GM19397 (cell line): ENCODE measurements around the gene IGSF11.
"Not testable (repeated sequence)": the region's sequence is repeated elsewhere in the genome, so short reads cannot be mapped to it uniquely, and the experiment has no call there.

Source experiments
- ATAC-seq: cut with Tn5 transposase; IDR thresholded peaks from one replicate; pipeline ENCODE4 v1.9.1; 2021; ENCODE audit warnings: mild to moderate bottlenecking, moderate library complexity; ENCODE audit not compliant: unreplicated experiment

The IGSF11 gene

GRCh38 chr3:118990823-118991560, 43.7 kb downstream of the IGSF11 start:
- no peak for ATAC-seq

GRCh38 chr3:118988198-118989130, 46.2 kb downstream of the IGSF11 start:
- ATAC-seq, result no peak

DNA sequence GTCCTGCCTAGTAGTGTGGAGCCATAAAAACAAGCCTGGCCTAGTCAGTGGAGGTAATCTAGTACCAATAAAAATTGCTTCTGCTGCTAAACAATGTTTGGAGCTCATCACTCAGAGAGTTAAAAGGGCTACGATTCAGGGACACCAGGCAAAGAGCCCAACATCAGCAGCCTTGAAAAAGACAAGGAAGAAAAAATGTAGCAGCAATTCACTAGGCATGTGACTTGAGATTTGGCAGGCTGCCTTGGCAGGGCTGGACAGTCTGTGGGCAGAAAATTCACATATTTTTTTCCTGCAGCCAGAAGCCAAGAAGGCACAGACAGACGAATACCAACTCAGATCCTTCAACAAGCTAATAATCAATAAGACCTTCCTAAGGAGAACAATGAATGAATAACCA, 47.2 kb downstream of the IGSF11 start:
- ATAC-seq, result no peak

- no peak for ATAC-seq
Measured at GRCh38 chr3:118986734-118987133, 47.9 kb downstream of the IGSF11 start.

DNA sequence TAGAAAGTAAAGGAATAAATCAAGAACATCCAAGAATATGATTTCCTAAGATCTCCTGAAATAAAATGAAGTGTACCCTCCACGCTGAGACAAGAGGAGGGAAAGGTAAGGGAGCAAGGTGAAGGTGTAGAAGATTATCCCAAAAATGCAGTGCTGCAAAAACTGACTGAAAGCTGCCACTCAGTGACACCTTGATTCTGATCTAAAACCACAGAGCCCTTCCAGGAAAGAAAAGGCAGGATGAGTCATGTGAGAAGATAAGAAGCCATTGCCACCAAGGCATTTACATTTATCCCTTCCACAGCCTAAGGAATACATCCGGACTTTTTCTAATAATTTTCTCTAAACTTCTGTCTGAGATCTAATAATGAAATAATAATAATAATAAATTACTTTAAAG, 49.9 kb downstream of the IGSF11 start:
- no peak for ATAC-seq

DNA sequence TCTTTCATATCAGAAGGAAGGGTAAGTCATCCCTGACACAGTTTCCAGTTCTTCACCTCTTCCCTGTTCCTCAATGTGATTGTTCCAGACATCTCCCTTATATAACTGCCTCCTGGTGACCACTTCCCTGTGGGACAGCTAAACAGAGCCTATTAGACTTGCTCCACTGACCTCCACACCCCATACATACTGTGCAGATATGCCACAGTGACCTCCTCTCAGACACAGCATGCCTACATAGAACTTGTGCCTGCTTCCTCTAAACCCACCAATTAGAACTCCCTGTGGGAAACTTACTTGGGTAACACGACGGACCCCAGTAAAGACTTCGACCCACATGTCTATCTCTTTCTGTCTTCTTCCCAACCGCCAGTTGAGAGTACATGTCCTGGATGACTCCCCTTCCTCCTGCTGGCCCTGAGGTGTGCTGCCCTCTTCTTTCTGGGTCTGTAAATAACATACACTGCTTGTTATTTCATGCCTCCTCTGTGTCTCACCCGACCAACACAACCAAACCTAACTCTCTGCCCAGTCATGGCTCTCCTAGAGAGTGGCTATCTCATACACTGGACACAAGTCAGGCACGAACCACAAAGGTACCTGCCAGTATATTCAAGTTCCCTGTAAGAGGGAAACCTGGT, 53.0 kb downstream of the IGSF11 start:
- no peak for ATAC-seq

- no peak for ATAC-seq
Measured at GRCh38 chr3:118980832-118981231, 53.8 kb downstream of the IGSF11 start.

DNA sequence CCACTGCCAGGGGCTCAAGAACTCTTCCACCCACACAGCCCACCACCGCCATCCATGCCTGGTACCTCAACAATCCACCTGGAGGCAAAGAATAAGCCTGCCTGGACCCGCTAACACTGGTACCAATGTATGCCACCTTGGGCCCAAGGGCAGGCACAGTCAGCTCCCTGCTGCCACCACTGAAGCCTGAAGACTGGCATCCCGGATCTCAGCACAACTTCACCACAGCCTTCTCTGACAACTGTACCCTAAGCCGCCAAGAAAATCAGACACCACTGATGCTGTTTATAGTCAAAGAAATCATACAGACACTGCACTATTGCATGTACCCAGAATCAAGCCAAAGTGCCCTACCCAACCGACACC, 56.3 kb downstream of the IGSF11 start:
- ATAC-seq, result no peak

GRCh38 chr3:118977671-118978392, 56.8 kb downstream of the IGSF11 start:
- ATAC-seq, result no peak

GRCh38 chr3:118977118-118977517, 57.5 kb downstream of the IGSF11 start:
- no peak for ATAC-seq

GRCh38 chr3:118975476-118975875, 59.2 kb downstream of the IGSF11 start:
- not testable (repeated sequence) for ATAC-seq

DNA sequence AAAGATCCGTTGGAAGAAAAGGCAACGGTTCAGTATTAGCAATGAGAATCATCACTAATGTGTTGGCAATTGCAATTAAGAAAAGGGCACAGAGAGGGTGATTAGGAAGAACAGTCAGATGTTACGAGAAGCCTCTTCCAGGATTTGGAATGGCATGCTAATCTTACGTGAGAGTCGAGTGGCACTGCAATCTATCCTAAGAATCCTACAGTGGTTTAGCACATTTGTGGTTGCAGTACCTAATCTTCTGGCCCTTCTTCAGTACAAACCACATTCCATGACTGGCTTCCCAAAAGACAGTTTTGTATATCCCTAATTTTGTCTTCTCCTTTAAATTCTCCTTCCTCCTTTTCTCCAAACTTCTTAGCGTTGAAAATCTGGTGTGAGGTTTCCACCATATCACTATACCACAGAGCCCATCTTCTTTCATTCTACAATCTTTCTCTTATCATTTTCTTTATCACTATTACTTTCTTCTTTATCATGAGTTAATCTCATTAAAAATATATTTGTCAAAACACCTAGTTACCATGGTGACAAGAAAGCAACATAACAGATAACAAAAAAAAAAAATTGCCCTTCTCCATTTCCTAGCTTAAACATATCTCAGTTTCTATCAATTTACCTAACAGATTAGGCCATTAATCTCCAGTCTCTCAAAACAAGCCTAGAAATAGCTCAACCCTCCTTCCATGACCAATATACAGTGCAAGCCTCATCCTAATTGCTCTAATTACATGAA, 60.1 kb downstream of the IGSF11 start:
- ATAC-seq, result no peak

- no peak for ATAC-seq
Measured at GRCh38 chr3:118973050-118973449, 61.6 kb downstream of the IGSF11 start.

DNA sequence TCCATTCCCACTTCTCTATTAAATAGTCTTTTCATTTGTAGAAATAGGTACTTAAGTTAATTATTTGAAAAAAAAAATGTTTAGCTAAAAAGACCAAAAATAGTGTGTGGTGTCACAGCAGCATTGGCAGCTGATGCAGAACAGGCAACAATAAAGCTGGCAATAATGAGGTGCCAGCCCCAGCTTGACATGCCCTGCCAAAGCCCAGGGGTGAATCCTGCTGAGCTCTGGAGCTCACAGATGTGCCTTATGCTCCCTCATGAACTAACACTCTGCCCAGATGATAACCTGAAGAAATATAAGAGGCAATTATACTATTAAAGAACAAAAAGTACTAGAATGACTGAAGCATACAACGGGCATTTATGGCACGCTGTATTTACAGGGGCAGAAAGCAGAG, 63.8 kb downstream of the IGSF11 start:
- no peak for ATAC-seq

DNA sequence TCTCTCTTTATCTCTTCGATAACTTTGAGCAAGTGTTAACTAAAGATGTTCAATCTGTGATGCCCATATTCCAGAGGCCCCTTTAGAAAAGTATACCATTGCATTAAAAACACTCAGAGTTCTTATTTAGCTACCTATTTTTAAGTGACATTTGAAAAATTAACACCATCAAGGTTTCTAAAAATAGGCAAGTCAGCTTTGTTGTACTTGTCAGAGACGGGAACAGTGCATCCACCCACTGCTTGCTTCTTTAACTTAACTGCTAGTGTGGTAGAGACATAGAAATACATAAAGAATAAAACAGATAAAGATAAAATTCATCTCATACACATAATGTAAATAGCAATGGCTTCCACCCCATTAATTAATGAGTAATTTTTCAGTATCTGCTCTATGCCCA, 66.0 kb downstream of the IGSF11 start:
- no peak for ATAC-seq

- ATAC-seq, result no peak
Measured at GRCh38 chr3:118968111-118968510, 66.5 kb downstream of the IGSF11 start.

GRCh38 chr3:118966700-118967099, 67.9 kb downstream of the IGSF11 start:
- no peak for ATAC-seq

DNA sequence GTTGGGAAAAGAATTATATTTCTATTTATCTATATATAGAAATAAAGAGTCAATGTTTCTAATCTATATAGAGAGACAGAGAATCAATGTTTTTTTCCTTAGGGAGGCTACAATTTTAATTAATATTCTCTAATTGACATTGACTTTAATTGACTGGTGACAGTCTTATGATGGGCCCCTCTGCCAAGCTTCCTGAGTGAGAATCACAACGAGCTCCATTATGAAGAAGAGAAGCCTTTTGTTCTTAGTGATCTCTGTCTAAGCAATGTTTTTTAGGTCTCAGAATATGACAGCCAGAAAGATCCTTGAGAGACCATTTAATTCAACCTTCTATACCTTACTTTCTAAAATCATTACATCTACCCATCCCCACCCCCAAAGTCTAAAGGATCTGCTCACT, 70.9 kb downstream of the IGSF11 start:
- ATAC-seq, result no peak

DNA sequence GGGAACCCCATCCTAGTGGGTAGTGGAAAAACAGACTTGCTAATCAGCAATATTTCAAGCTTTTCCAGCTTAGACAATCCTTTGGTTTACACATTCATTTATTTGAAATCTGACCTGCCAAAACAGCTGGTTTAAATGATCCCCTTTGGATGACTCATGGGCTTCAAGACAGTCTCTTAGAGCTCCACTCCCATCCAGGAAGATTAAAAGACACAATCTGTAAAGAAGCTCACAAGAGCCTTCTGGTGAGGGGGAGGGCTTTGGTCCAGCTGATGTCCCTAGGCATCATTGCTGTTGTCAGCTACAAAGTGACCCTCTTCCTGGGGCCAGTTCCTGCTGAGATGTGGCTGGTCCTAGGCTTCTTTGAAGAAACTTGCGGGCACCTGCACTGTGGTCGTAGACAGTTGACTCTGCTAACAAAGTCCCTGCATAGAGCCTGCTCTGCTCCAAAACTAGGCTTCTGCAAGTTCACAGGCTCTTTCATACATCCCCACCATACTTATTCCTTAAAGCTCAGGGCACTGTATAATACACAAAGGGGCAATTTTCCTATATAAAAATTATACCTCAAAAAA, 73.7 kb downstream of the IGSF11 start:
- no peak for ATAC-seq
